ENCODE measurements around the gene PBXIP1.

DNA sequence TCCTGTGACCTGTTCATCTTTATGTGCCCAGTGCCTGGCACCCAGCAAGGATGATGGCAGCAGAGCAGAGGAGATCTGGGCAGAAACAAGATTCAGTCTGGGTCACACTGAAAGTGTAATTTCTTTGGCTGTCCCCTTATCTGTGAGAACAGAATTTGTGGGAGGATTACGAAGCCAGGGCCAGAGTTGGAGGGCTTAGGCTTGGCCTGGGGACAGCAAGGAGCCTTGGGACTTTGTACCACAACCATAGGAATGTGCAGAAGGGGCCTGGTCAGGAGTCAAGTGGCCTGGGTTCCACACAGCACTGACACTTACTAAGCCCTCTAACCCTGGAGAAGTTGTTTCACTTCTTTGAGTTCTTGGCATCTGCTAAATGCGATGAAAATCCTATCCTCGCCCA is 32.2 kb downstream of the PBXIP1 start:
- TF ChIP-seq CTCF (IDR thresholded peaks at IDR 0.05; ENCODE audit: low read depth, low read length, poor library complexity, severe bottlenecking), result no peak
- no peak for TF ChIP-seq EZH2phosphoT487 (IDR thresholded peaks at IDR 0.05; ENCODE audit: borderline replicate concordance, low read length)

Data from DOHH2 (cell line).